ENCODE data around the gene GPC5.

- TF ChIP-seq CTCF (IDR thresholded peaks at IDR 0.05), result no peak
- no peak for TF ChIP-seq POLR2A (IDR thresholded peaks at IDR 0.05)
These were observed 1166.5 kb downstream of the GPC5 start for GRCh38 chr13:92564942-92565341.
